ENCODE results near the gene TTLL5. TPM values are rescaled to one million over a fixed set of nuclear protein-coding genes. Genes with fewer than 3 reads are reported as not detected.
A peak's percentile ranks its signal among the peaks of the same experiment; 100 is the strongest.

The TTLL5 gene
- total RNA-seq, 2 experiments from 2014 or later, result 27.3 to 38.6 TPM

GRCh38 chr14:75702122-75702521 is 41.1 kb downstream of the TTLL5 start:
- no peak overlapping the region for H3K27ac Mint-ChIP-seq
- ATAC-seq (no peak), DNase-seq (no peak)
- peaks cover 25% of the 10 kb centered on the region for H3K36me3 Mint-ChIP-seq (ENCODE audit: low read depth)
- ChIA-PET POLR2A (interaction anchor here (0.6 kb wide), 1 partner anchor 318 kb away, joined by 3 read pairs; no protein-coding TSS in a partner anchor), CTCF (interaction anchor here (0.7 kb wide), 1 partner anchor 69 kb away, joined by 3 read pairs; no protein-coding TSS in a partner anchor)
- intact Hi-C loops (cut with DNase I, micrococcal nuclease), result no loop called here
- H3K4me3 Mint-ChIP-seq, result no peak overlapping the region
- H3K4me1 Mint-ChIP-seq, result peaks cover 4% of the 10 kb centered on the region
- H3K9me3 Mint-ChIP-seq (ENCODE audit: low read depth), result no peaks in the 10 kb centered on the region
- H3K27me3 Mint-ChIP-seq, result no peaks in the 10 kb centered on the region

DNA sequence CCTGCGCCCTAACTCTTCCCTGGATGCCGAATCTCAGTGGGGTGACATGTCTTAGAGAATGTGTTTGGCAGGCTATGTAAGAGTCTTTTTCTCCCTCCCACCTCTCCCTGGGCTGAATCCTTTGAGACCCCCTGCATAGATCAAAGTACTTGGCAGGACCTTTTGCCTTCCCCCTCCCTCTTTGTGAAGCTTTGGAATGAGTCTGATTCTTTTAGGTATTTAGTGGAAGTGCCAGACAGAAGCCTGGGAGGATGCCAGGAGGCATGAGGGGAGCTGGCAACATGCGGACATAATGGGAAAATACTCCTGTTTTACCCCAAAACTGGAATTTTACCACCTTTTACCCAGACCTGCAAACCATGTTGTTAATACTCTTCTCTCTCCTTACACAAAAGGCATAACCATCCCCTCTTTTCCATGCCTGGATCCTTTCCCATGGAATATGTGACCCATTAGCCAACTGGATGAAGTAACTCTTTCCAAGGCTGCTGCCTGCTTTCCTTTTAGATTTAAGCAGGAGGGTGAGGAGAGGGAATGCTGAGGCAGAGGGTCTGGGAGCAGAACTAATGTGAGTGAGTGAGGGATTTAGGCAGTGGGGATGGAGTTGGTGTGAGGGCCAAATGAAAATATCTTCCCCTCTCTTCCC is 41.7 kb downstream of the TTLL5 start:
- H3K4me3 Mint-ChIP-seq, result no peak overlapping the region
- no peaks in the 10 kb centered on the region for H3K27me3 Mint-ChIP-seq
- peaks cover 25% of the 10 kb centered on the region for H3K36me3 Mint-ChIP-seq (ENCODE audit: low read depth)
- ATAC-seq (no peak), DNase-seq (no peak)
- H3K9me3 Mint-ChIP-seq (ENCODE audit: low read depth), result no peaks in the 10 kb centered on the region
- ChIA-PET CTCF (interaction anchor here (0.7 kb wide), 1 partner anchor 68 kb away, joined by 3 read pairs; no protein-coding TSS in a partner anchor), POLR2A (interaction anchor here (0.6 kb wide), 1 partner anchor 318 kb away, joined by 3 read pairs; no protein-coding TSS in a partner anchor)
- H3K27ac Mint-ChIP-seq, result no peak overlapping the region
- peaks cover 4% of the 10 kb centered on the region for H3K4me1 Mint-ChIP-seq
- intact Hi-C loops (cut with DNase I, micrococcal nuclease), result no loop called here

GRCh38 chr14:75703467-75703866 is 42.4 kb downstream of the TTLL5 start:
- intact Hi-C loops (cut with DNase I, micrococcal nuclease), result no loop called here
- CTCF ChIA-PET, result no interaction called here

DNA sequence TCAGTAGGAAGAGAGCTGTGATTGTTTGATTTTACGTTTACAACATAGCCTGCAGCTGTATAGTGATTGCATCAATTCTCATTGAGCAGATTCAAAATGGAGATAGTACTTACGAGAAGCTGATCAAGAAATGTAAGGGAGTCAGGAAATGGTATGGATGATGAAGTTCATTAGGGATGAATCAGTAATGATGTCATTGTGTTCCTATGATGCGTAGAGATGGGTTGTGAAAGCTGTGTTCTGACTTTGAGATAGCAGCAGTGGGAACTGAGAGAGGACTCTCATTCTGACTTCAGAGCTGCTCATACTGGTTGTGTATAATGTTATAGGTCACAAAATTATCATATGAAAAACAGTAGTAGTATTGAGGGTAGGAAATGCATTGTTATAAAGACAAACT is 44.0 kb downstream of the TTLL5 start:
- DNase-seq (no peak), ATAC-seq (peak; percentile 71)
- Mint-ChIP-seq H3K27me3 (no peaks in the 10 kb centered on the region), H3K36me3 (ENCODE audit: low read depth) (peaks cover 18% of the 10 kb centered on the region), H3K4me3 (no peak overlapping the region), H3K27ac (no peak overlapping the region), H3K4me1 (peaks cover 4% of the 10 kb centered on the region), H3K9me3 (ENCODE audit: low read depth) (no peaks in the 10 kb centered on the region)
- ChIA-PET CTCF (interaction anchor here (0.6 to 1.2 kb wide), 4 partner anchors 11 to 274 kb away, joined by 3 read pairs; no protein-coding TSS in a partner anchor), POLR2A (interaction anchor here (0.7 kb wide), 1 partner anchor 164 kb away, joined by 3 read pairs; no protein-coding TSS in a partner anchor)
- intact Hi-C loops (cut with DNase I, micrococcal nuclease), result loop anchor here in 1 of 2 experiments (5.0 kb wide), 1 partner anchor 177 kb away; no protein-coding TSS in a partner anchor

More at GRCh38 chr14:75703467-75703866, 42.4 kb downstream of the TTLL5 start:
- H3K4me1 Mint-ChIP-seq, result peaks cover 4% of the 10 kb centered on the region
- no peaks in the 10 kb centered on the region for H3K9me3 Mint-ChIP-seq (ENCODE audit: low read depth)
- no peaks in the 10 kb centered on the region for H3K27me3 Mint-ChIP-seq
- ATAC-seq (no peak), DNase-seq (no peak)
- H3K27ac Mint-ChIP-seq, result no peak overlapping the region
- POLR2A ChIA-PET, result no interaction called here
- peaks cover 25% of the 10 kb centered on the region for H3K36me3 Mint-ChIP-seq (ENCODE audit: low read depth)
- H3K4me3 Mint-ChIP-seq, result no peak overlapping the region

GRCh38 chr14:75709207-75709812 is 48.3 kb downstream of the TTLL5 start:
- DNase-seq (peak; percentile 77), ATAC-seq (peak; percentile 67)
- H3K4me3 Mint-ChIP-seq, result no peak overlapping the region
- no peaks in the 10 kb centered on the region for H3K27me3 Mint-ChIP-seq
- peaks cover 4% of the 10 kb centered on the region for H3K4me1 Mint-ChIP-seq
- CTCF ChIA-PET, result interaction anchor here (0.6 to 4.3 kb wide), 39 partner anchors 8 to 644 kb away, joined by 3 to 91 read pairs (median 4); partner anchors contain the start of gene TGFB3
- POLR2A ChIA-PET, result no interaction called here
- intact Hi-C loops (cut with DNase I, micrococcal nuclease), result loop anchor here (1.0 to 5.0 kb wide), 5 partner anchors 173 to 675 kb away; no protein-coding TSS in a partner anchor
- H3K27ac Mint-ChIP-seq, result no peak overlapping the region
- peaks cover 2% of the 10 kb centered on the region for H3K36me3 Mint-ChIP-seq (ENCODE audit: low read depth)
- no peaks in the 10 kb centered on the region for H3K9me3 Mint-ChIP-seq (ENCODE audit: low read depth)

- ChIA-PET CTCF (interaction anchor here (0.6 to 4.3 kb wide), 8 partner anchors 9 to 269 kb away, joined by 3 to 91 read pairs (median 4); partner anchors contain the start of gene TGFB3), POLR2A (no interaction called here)
- H3K36me3 Mint-ChIP-seq (ENCODE audit: low read depth), result peaks cover 2% of the 10 kb centered on the region
- DNase-seq (peak; percentile 36), ATAC-seq (peak; percentile 55)
- H3K4me1 Mint-ChIP-seq, result no peaks in the 10 kb centered on the region
- H3K27ac Mint-ChIP-seq, result no peak overlapping the region
- H3K27me3 Mint-ChIP-seq, result no peaks in the 10 kb centered on the region
- intact Hi-C loops (cut with DNase I, micrococcal nuclease), result no loop called here
- H3K9me3 Mint-ChIP-seq (ENCODE audit: low read depth), result no peaks in the 10 kb centered on the region
- H3K4me3 Mint-ChIP-seq, result no peak overlapping the region
Measured at GRCh38 chr14:75711105-75711795, 50.2 kb downstream of the TTLL5 start.

DNA sequence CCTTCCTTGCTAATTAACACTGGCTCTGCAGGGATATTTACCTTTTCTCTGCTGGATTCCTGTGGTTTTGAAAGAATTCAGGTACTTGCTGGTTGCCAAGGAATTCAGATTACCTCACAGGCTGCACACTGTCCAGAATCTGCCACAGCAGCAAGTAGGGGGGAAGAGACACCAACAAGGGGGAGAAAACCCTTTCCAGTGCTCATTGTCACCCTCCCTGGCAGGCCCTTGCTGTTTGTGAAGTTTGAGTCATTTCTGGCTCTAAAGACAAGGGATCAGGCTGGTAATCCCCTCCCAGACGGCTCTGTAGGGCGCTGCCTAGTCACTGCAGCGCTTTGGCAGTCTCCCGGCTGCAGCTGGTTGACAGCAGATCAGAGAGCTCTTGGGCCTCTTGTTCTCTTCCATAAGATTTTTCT is 50.8 kb downstream of the TTLL5 start:
- H3K36me3 Mint-ChIP-seq (ENCODE audit: low read depth), result peaks cover 2% of the 10 kb centered on the region
- H3K27ac Mint-ChIP-seq, result no peak overlapping the region
- no peaks in the 10 kb centered on the region for H3K4me1 Mint-ChIP-seq
- no peak overlapping the region for H3K4me3 Mint-ChIP-seq
- ChIA-PET POLR2A (no interaction called here), CTCF (interaction anchor here (0.6 to 4.3 kb wide), 8 partner anchors 14 to 1965 kb away, joined by 3 to 91 read pairs (median 4); partner anchors contain the start of gene TGFB3)
- no peaks in the 10 kb centered on the region for H3K9me3 Mint-ChIP-seq (ENCODE audit: low read depth)
- DNase-seq (peak; percentile 27), ATAC-seq (peak; percentile 51)
- intact Hi-C loops (cut with DNase I, micrococcal nuclease), result no loop called here
- H3K27me3 Mint-ChIP-seq, result no peaks in the 10 kb centered on the region

- Mint-ChIP-seq H3K36me3 (ENCODE audit: low read depth) (peaks cover 7% of the 10 kb centered on the region), H3K4me3 (no peak overlapping the region), H3K4me1 (no peaks in the 10 kb centered on the region), H3K27ac (no peak overlapping the region), H3K9me3 (ENCODE audit: low read depth) (no peaks in the 10 kb centered on the region), H3K27me3 (no peaks in the 10 kb centered on the region)
- intact Hi-C loops (cut with DNase I, micrococcal nuclease), result no loop called here
- ATAC-seq (no peak), DNase-seq (no peak)
- ChIA-PET CTCF (interaction anchor here (0.9 to 1.1 kb wide), 3 partner anchors 10 to 268 kb away, joined by 3 to 5 read pairs (median 4); no protein-coding TSS in a partner anchor), POLR2A (no interaction called here)
Measured at GRCh38 chr14:75714991-75715390, 53.9 kb downstream of the TTLL5 start.

- H3K36me3 Mint-ChIP-seq (ENCODE audit: low read depth), result peaks cover 7% of the 10 kb centered on the region
- H3K4me1 Mint-ChIP-seq, result no peaks in the 10 kb centered on the region
- H3K9me3 Mint-ChIP-seq (ENCODE audit: low read depth), result no peaks in the 10 kb centered on the region
- intact Hi-C loops (cut with DNase I, micrococcal nuclease), result no loop called here
- no peak overlapping the region for H3K27ac Mint-ChIP-seq
- ChIA-PET POLR2A (no interaction called here), CTCF (interaction anchor here (0.9 to 1.1 kb wide), 4 partner anchors 7 to 266 kb away, joined by 3 to 5 read pairs (median 4); no protein-coding TSS in a partner anchor)
- no peaks in the 10 kb centered on the region for H3K27me3 Mint-ChIP-seq
- no peak for ATAC-seq
- DNase-seq, result no peak
- H3K4me3 Mint-ChIP-seq, result no peak overlapping the region
Measured at GRCh38 chr14:75715926-75716780, 55.1 kb downstream of the TTLL5 start.

DNA sequence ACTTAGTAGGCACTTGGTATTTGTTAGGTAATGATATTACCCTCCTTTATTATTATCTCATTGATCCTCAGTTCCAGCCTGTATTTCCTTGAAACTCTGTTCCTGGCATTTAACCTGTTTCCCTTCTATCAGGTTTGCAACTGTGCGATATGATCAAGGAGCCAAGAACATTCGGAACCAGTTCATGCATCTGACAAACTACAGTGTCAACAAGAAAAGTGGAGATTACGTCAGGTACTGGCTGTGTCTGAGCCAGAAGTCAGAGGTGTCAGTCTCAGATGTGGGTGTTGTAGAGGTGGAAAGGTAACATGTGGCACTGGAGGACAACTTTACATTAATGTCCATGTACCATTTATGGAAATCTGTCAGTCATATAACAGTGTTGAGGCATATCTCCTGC is 56.7 kb downstream of the TTLL5 start:
- POLR2A ChIA-PET, result no interaction called here
- no peak for ATAC-seq
- CTCF ChIA-PET, result interaction anchor here (0.9 to 1.4 kb wide), 2 partner anchors 9 to 13 kb away, joined by 3 to 4 read pairs; no protein-coding TSS in a partner anchor
- Mint-ChIP-seq H3K36me3 (ENCODE audit: low read depth) (peaks cover 17% of the 10 kb centered on the region), H3K27me3 (no peaks in the 10 kb centered on the region), H3K27ac (no peak overlapping the region), H3K9me3 (ENCODE audit: low read depth) (no peaks in the 10 kb centered on the region), H3K4me3 (no peak overlapping the region), H3K4me1 (no peaks in the 10 kb centered on the region)
- intact Hi-C loops (cut with DNase I, micrococcal nuclease), result no loop called here
- DNase-seq, result no peak

All from activated CD4-positive, alpha-beta T cell treated with anti-CD3 and anti-CD28 coated beads for 36 hours (primary cell).